Brain microvascular endothelial cell (primary cell): Measurements from ENCODE around the gene CD81.

Experiments
- DNase-seq: peaks from one replicate; pipeline ENCODE4 v3.0.0-alpha.2; 2020
- H3K27ac ChIP-seq: fragments of 250-450 bp; sonication (Bioruptor Pico); 2 replicates; pipeline ENCODE4 v1.5.1; 2020; ENCODE audit warnings: mild to moderate bottlenecking, moderate library complexity
- H3K27me3 ChIP-seq: fragments of 250-450 bp; sonication (Bioruptor Pico); replicated peaks from 2 replicates; pipeline ENCODE4 v1.5.1; 2020; ENCODE audit warnings: mild to moderate bottlenecking
- H3K36me3 ChIP-seq: fragments of 250-450 bp; sonication (Bioruptor Pico); replicated peaks from 2 replicates; pipeline ENCODE4 v1.5.1; 2020; ENCODE audit warnings: mild to moderate bottlenecking
- H3K4me3 ChIP-seq: 2 replicates; pipeline ENCODE4 v1.5.1; 2011; ENCODE audit warnings: low read depth, mild to moderate bottlenecking, control low read depth, low read length, moderate library complexity
- CTCF ChIP-seq: IDR thresholded peaks from 2 replicates; pipeline ENCODE4 v1.5.1; 2011; ENCODE audit warnings: low read depth, mild to moderate bottlenecking, moderate library complexity, low read length, control low read depth, inconsistent platforms; ENCODE audit errors: missing control alignments
- in situ Hi-C: cut with HindIII; loops from 2 replicates; pipeline ENCODE4 v1.10.0; 2017; ENCODE audit warnings: low sequenced_read_pairs, low pct_ligation_motif_present

CD81 gene

DNA sequence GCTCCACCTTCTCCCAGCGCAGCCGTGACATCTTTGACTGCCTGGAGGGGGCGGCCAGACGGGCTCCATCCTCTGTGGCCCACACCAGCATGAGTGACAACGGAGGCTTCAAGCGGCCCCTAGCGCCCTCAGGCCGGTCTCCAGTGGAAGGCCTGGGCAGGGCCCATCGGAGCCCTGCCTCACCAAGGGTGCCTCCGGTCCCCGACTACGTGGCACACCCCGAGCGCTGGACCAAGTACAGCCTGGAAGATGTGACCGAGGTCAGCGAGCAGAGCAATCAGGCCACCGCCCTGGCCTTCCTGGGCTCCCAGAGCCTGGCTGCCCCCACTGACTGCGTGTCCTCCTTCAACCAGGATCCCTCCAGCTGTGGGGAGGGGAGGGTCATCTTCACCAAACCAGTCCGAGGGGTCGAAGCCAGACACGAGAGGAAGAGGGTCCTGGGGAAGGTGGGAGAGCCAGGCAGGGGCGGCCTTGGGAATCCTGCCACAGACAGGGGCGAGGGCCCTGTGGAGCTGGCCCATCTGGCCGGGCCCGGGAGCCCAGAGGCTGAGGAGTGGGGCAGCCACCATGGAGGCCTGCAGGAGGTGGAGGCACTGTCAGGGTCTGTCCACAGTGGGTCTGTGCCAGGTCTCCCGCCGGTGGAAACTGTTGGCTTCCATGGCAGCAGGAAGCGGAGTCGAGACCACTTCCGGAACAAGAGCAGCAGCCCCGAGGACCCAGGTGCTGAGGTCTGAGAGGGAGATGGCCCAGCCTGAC lies 26.0 kb downstream of the CD81 start:
- H3K27ac ChIP-seq, result no peak overlapping the region
- no peak for TF ChIP-seq CTCF
- H3K27me3 ChIP-seq, result no peaks in the 10 kb centered on the region
- peaks cover 18% of the 10 kb centered on the region for H3K36me3 ChIP-seq
- no peak overlapping the region for H3K4me3 ChIP-seq
- DNase-seq, result no peak
- in situ Hi-C loops, result no loop called here

DNA sequence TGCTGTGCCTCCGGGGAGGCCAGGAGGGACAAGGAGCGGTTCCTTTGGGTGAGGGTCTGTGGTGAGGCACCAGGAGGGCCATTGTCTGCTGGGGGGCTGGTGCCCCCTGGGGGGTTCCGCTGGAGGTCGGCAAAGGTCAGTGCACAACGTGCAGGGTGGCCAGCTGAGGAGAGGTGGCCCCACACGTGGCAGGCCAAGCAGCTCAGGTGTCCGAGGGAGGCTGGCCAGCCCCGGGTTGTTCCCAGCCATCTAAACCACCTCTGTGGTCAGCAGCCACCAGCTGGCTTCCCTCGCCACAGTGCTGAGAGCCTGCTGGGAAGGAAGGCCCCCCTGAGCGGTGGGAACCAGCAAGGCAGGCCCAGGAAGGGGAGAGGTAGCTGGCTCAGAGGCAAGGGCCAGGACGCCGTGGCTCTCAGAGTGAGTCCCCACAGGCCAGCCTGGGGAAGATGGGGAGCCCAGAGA lies 27.7 kb downstream of the CD81 start:
- H3K27ac ChIP-seq, result no peak overlapping the region

DNA sequence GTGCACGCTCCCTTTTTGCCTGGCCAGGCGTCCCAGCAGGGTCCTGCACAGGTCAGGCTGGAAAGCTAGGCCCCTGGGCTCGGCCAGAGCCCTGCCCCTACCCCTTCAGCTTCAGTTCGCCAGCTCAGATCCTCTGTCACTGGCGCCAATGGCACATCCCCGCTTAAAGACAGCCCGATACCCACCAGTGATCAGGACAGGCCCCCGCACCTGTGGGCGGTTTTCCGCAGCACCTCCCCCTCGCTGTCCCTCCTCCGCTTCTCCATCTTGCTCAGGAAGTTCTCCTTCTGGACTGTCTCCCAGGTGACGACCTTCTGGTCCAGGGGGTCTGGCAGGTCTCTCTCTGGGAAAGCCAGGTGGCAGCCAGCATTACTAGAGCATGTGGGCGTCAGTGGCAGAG lies 29.3 kb downstream of the CD81 start:
- H3K36me3 ChIP-seq, result peaks cover 15% of the 10 kb centered on the region
- TF ChIP-seq CTCF, result no peak
- in situ Hi-C loops, result no loop called here
- H3K27ac ChIP-seq, result no peak overlapping the region
- H3K4me3 ChIP-seq, result no peak overlapping the region
- peaks cover 2% of the 10 kb centered on the region for H3K27me3 ChIP-seq
- no peak for DNase-seq

More for the DNA sequence above, 27.7 kb downstream of the CD81 start:
- no peak overlapping the region for H3K4me3 ChIP-seq
- no peak for TF ChIP-seq CTCF
- H3K27me3 ChIP-seq, result peaks cover 2% of the 10 kb centered on the region
- in situ Hi-C loops, result no loop called here
- peaks cover 15% of the 10 kb centered on the region for H3K36me3 ChIP-seq
- DNase-seq, result no peak

DNA sequence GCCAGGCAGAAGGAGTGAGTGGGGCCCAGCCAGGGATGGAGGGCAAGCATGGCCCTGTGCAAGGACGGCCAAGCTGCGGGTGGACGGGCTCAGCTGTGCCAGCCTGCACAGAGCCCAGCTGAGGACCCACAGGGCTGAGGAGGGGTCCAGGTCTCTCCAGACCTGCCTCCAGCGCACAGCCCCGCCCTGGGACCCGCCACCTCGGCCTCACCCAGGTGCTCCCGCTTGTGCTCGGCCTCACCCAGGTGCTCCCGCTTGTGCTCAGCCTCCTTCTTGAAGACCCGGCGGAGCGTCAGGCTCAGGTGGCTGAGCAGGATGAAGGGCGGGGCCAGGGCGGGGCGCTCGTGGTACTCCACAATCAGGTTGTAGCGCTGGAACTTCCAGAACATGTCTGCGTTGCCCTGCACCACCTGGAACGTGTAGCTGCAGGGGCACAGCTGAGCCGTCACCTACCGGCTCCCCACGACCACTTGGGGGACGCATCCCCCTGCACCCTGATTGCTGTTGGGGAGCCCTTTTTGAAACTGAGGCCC lies 29.8 kb downstream of the CD81 start:
- in situ Hi-C loops, result no loop called here
- H3K27me3 ChIP-seq, result peaks cover 2% of the 10 kb centered on the region
- DNase-seq, result no peak
- peaks cover 15% of the 10 kb centered on the region for H3K36me3 ChIP-seq
- no peak overlapping the region for H3K4me3 ChIP-seq
- no peak overlapping the region for H3K27ac ChIP-seq
- no peak for TF ChIP-seq CTCF

GRCh38 chr11:2408671-2409070 lies 31.6 kb downstream of the CD81 start:
- Histone ChIP-seq H3K27ac (no peak overlapping the region), H3K36me3 (peaks cover 2% of the 10 kb centered on the region), H3K27me3 (peaks cover 2% of the 10 kb centered on the region), H3K4me3 (no peak overlapping the region)
- no peak for DNase-seq
- no peak for TF ChIP-seq CTCF
- in situ Hi-C loops, result no loop called here
